RCC 7860 (cell line): ENCODE results near the gene GLRA3.
"Not testable (repeated sequence)": the region's sequence is repeated elsewhere in the genome, so short reads cannot be mapped to it uniquely, and the experiment has no call there.

Source experiments
- DNase-seq: peaks from one replicate; pipeline ENCODE4 v3.0.0-alpha.2; 2015; ENCODE audit warnings: low spot score
- FAIRE-seq: peaks from 2 replicates; lab custom pipeline; 2012; peaks lifted over from hg19 to GRCh38; lab: Jason Lieb, UNC

GLRA3 gene

DNA sequence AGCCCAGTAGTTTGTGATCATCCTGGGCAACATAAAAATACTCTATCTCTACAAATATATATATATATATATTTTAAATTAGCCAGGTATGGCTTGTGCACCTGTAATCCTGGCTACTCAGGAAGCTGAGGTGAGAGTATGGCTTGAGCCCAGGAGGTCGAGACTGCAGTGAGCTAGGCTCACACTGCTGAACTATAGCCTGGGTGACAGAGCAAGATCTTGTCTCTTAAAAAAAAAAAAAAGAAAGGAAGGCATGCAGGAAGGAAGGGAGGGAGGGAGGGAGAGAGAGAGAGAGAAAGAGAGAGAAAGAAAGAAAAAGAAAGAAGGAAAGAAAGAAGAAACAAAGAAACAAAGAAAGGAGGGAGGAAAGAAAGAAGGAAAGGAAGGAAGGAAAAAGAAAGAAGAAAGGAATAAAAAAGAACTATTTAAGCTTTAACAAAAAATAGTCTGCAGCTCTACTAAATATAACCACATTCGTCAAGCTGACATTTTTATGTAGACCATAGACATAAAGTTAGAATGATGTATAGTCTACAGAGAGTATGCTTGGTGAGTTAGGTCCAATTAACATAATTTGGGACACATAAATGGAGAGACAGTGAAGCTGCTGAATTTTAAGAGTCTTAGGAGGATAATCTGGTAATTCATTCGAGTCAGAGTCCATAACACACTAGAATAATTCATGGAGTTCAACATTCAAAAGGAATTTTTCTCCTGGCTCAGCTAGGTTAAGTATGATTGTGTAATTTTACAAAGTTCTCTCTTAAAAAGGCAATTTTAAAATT lies 111.9 kb downstream of the GLRA3 start:
- DNase-seq (no peak), FAIRE-seq (no peak)

DNA sequence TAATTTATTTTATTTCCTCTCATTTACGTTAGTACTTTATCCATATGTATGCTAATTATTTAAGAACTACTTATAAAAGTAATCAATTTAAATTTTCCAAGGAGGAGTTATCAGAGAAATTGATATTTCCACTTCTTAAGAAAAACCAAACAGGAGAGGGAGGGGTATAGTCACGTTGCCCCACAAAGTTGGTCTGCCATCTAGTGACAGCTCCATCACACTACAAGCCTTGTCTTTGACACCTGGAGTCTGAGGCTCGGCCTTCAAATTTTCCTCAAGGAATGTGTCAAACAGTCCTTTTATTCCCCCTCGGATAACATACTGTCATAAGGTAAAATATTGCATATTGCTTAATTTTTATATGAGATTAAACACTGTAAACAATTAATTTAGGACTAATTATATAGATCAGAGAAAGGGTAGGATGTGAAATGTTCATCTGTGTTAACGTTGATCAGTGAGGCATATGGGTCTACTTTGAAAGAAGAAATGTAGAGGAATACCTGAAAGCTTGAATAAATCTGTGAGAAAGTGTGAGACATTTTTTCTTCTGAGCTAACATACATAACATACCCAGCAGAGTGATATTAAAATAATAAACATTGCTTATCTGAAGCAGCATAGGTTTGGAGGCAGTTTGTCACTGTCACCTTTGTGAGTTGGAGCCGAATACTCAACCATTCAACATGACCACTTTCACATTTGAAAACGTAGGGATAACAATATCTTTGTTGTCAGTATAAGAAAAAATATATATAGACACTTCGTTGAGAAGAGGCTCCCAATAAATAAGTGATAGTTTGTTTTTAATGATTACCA lies 114.4 kb downstream of the GLRA3 start:
- peak; percentile 62 for FAIRE-seq
- peak; percentile 30 for DNase-seq

DNA sequence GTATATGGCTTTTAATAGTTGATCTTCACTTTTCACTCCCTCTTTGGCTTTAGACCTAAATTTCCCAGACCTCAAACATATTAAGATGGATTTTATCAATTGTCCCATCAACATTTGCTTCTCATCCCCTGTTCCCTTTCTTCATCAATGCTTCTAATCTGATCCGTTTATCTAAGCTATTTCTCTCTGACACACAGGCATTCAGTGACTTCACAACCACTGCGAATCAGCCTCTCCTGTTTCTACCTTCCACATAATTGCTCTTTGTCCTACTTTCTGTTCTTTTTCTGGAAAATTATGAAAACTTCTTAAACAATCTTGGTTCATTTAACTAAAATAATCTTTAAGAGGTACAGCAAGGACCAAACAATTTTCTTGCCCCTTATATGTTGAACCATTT lies 115.2 kb downstream of the GLRA3 start:
- DNase-seq (no peak), FAIRE-seq (no peak)

DNA sequence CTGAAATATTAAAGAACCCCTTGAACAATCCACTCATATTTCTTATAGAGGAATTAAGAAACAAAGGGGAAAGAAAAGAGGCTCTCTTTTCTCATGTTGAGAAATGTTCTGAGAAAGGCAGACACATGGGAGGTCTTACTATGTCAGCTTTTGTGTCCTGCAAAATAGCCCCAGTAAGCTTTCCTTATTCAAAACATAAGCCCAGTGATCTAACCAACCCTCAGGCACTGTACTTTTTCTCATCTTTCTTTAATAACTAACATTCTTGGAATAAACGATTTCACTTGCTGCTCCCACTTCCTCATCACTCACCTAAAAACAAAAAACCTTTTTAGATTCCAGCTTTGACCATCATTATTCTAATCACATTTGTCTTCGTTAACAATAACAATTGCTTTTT lies 115.9 kb downstream of the GLRA3 start:
- no peak for DNase-seq
- FAIRE-seq: no peak

DNA sequence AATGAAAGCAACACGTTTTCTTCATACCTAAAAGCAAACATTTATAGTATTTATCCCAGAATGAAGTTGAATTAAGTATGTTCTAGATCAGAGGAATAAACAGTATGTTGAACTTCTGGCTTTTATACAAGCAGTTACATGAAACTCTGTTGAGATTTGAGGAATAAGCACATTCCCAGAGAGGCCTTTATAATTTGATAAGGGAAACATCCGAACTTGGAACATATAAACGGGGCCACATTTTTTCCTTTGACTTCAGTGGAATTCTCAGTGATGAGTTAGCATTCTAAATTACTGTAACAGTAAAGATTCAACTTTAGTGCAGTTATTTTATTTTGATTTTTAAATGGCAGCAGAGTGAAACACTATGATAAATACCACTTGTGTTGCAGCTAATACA lies 119.5 kb downstream of the GLRA3 start:
- FAIRE-seq (no peak), DNase-seq (no peak)

DNA sequence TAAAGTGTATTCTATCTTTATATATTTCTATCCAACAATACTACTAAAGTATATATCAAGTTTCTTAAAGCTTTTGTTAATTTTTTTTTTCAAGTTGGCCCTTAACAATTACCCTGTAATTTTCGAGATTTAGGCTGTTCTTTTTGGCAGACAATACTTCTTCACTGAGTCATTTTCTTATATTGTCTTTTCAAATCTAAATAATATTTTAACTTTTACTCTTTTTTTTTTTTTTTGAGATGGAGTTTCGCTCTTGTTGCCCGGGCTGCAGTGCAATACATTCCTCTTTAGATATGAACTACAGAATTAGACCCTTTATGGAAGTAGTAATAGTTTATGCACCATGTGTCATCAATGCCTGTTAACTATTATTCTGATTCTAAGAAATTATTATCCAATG lies 120.7 kb downstream of the GLRA3 start:
- FAIRE-seq: no peak
- no peak for DNase-seq

DNA sequence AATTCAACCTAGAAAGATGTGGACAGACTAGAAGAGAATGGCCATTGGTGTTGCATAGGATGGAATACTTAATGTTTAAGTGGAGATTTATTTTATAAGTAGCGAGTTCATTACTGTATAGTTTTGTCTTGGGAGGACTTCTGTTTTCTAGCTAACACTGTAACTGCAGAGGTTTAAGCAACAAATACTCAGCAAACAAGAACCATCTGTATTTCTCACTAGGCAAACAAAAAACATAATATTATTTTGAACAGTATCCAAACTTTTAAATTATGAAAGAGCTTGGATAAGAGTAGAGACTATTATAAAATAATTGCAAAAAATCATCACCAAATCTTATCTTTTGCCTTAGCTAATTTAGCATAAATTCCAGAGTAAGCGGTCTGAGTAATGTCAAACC lies 121.1 kb downstream of the GLRA3 start:
- DNase-seq (no peak), FAIRE-seq (no peak)

DNA sequence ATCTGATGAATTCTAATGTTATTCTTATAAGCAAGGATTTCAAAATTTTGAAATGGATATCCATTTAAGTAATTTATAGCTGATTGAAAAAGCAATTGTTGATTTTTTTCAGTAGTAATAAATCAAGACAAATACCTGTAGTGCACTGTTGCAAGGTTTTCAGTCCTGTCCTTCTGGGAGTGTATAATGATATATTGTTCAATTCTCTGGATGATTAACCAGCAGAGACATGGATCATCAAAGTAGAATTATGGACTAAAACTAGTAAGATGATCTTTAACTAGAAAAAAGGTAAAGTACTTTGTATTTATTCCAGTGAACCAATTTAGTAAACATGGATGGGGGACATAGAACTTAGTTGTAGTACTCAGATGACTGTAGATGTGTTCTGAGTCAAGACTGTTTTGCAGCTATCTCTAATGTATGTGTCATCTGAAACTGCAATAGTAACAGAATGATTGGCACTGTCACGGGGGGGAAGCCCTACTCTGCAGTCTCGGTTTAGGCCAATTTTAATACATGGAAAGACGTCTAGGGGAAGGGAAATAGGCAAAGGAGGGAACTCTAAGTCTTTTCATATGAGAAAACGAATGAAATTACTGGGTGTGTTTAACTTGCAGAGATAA lies 121.9 kb downstream of the GLRA3 start:
- FAIRE-seq (no peak), DNase-seq (no peak)

DNA sequence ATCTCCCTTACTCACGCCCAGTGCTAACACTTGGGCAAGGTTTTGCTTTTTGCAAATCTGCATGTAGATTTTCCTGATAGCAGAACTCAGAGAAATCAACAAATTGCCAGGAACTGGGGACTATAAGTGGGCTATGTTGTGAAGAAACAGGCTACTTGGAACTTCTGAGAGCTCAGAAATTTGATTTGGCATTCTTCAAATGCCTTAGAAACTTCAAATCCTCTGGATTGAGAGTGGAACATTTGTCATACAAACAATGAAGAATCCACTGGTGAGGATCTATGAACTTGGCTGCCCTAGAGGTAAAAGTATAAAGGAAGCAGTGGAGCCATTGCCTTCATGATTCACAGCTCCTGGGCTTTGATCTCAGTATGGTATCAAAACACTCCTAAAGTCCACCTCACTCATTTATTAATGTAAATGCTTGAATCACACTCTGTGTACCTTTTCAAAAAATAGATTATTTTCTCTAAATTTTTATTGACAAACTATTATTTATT lies 126.0 kb downstream of the GLRA3 start:
- FAIRE-seq: no peak

DNA sequence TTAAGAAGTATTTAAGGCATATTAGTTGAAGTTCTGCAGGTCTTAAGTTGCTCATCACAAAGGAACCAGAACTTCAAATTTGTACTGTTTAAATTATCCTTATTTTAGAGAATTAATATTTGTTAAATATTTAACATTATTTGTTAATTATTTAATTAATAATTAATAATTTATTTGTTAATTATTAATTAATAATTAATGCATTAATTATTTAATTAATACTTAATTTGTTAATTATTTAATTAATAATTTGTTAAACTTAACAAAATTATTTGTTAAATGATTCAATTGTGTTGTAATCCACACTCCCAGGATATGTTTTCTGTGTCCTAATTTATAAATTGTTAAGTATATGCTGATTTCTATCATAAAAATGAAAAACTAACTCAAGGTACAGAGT lies 129.4 kb downstream of the GLRA3 start:
- FAIRE-seq (peak; percentile 58), DNase-seq (no peak)

More for the DNA sequence above, 126.0 kb downstream of the GLRA3 start:
- no peak for DNase-seq

DNA sequence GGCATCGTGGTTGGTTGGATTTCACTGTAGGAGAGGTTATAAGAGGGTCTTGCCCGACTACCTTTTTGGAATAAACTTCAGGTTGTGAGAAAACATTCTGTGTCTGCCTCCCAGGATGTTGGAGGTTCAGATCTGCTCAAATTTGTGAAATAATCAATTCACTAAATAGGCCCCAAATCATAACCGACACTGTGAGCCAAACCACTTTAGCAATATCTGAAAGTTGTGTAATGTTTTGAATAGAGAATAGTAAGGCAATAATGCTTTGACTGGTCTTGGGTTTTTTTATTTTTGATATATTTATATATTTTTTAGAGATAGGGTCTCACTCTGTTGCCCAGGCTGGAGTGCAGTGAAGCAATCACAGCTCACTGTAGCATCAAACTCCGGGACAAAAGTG lies 131.2 kb downstream of the GLRA3 start:
- DNase-seq (no peak), FAIRE-seq (no peak)

DNA sequence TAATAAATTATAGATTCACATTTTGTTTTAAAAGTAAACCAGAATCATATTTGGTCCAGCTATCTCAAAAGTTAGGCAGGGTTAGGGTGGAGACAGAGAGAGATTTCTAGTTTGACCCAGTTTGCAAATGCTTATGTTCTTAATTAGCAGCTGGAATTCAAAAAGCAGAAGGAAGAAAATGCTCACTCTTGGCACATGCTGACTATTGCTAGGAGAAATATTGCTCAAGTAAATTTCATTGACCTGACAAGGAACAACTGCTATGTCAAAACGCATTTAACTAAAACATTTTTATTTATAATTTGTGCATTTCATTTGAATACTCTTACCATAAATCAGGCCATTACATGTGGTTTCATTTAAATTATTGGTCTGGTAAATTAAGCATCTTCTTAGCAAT lies 131.8 kb downstream of the GLRA3 start:
- no peak for FAIRE-seq
- DNase-seq: no peak

DNA sequence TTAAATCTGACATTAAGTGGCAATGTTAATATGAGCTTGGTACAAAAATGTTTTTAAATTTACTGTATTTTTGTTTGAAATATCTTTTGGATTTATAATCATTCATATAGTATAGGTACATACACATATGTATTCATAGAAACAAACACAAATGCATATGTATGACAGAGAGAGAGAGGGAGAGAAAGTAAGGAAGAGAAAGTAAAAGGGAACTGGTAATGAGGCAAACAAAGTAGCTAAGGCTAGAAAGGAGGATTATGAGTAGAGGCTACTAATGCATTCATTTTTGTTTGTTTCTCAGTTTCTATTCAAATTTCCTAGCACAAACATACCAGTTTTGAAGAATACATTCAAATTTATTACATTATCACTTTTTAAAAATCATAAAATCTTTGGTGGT lies 132.4 kb downstream of the GLRA3 start:
- FAIRE-seq (no peak), DNase-seq (no peak)

DNA sequence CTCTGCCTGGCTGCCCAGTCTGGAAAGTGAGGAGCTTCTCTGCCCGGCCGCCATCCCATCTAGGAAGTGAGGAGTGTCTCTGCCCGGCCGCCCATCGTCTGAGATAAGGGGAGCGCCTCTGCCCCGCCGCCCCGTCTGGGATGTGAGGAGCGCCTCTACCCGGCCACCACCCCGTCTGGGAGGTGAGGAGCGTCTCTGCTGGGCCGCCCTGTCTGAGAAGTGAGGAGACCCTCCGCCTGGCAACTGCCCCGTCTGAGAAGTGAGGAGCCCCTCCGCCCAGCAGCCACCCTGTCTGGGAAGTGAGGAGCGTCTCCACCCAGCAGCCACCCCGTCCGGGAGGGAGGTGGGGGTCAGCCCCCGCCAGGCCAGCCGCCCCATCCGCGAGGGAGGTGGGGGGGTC lies 137.2 kb downstream of the GLRA3 start:
- FAIRE-seq, DNase-seq: not testable (repeated sequence)

DNA sequence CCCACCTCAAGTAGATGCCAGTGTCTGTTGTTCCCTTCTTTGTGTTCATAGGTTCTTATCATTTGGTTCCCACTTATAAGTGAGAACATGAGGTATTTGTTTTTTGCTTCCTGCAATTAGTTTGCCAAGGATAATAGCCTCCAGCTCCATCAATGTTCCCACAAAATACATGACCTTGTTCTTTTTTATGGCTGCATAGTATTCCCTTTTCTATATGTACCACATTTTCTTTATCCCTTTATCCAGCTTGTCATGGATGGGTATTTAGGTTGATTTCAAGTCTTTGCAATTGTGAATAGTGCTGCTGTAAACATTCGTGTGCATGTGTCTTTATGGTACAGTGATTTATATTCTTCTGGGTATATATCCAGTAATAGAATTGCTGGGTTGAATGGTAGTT lies 138.4 kb downstream of the GLRA3 start:
- FAIRE-seq (no peak), DNase-seq (no peak)

DNA sequence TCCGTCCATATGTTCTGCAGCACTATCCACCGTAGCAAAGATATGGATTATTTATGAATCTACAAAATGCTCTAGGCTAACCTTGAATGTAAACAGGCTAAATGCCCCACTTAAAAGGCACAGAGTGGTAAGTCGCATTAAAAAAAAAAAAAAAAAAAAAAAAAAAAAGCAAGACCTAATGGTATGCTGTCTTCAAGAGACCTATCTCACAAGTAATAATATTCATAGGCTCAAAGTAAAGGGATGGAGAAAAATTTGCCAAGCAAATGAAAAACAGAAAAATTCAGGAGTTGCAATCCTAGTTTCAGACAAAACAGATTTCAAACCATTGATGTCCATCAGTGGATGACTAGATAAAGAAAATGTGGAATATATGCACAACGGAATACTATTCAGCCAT lies 139.4 kb downstream of the GLRA3 start:
- DNase-seq (no peak), FAIRE-seq (no peak)

DNA sequence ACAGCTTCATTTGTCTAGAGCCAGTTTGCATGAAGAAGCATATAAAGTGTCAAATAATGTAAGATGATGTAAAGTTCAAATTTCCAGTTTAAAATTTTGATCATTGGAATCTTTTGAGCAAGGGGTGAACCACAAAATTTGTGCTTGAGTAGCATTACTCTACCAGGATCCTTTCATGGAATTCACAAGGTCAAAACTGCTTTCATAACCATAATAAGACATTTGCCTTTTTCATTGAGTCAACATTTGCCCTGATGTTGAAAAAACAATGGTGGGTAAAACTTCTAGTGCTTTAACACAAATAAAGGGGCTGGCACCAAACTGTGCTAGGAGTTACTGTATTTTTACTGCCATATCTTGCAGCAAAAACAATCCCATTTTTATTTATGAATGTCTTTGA lies 142.2 kb downstream of the GLRA3 start:
- DNase-seq: no peak
- no peak for FAIRE-seq

DNA sequence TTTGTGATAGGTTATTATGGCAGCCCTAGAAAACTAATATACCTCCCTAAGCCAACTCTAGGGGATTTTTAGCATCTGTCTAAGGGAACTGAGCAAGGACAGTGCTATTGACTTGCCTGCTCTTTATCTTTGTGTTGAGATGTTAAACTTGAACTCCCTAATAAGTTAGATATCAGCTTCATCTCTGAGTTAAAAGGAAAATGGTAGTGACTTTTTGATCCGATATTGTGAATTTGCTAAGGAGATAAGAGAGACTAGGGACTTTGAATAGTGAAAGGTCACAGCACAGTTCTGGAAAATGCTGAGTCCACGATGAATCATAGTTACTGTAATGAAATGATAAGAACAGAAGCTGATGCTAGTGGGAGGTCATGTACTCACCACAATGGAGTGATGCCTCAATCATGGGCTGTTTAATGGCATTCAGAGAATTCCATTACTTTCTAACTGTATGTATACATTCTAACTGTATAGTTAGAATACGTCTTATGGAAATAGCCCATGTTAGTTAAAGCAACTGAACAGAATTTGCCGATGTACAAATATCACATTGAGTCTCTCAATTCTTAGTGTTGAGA lies 147.2 kb downstream of the GLRA3 start:
- FAIRE-seq: peak; percentile 90
- DNase-seq: peak; percentile 83

DNA sequence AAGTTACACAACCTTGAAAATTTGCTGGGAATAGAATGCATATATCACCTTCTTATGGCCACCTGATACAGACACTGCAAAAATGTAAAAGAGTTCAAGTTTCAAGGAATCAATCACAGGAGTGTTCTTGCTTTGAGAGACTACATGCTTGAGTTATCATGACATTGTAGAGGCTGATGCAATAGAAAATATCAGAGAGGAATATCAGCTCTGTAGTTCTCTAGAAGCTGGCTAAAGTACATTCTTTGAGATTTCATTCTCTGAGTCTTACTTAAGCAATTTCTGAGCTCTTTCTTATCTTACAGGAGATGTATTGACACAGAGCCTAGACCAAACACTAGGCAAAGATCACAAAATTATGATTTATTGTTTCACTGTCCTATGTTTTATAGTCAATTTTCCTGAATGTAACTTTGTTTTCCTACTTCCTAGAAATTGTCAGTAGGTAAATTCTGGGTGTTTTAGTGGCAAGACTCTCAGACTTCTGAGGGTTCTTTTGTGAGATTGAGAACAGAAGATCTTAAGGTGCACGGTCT lies 154.7 kb downstream of the GLRA3 start:
- no peak for FAIRE-seq

DNA sequence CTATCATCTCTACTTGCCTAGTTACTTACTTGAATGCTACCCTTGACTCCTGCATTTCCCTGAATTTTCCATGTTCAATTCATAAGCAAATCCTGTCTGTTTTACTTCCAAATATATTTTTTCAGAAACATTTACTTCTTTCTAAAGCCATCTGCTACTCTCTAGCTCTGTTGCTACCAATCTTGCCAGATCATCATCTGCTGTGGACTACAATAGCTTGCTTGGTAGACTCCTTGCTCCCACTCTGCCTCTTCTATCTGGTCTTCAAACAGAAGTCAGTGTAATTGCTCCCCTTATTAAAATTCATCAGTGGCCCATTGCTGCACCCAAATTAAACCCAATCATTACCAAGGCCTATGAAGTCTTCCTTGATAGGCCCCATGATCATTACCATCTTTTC lies 155.2 kb downstream of the GLRA3 start:
- FAIRE-seq (no peak), DNase-seq (no peak)

More for the DNA sequence above, 154.7 kb downstream of the GLRA3 start:
- DNase-seq: no peak

DNA sequence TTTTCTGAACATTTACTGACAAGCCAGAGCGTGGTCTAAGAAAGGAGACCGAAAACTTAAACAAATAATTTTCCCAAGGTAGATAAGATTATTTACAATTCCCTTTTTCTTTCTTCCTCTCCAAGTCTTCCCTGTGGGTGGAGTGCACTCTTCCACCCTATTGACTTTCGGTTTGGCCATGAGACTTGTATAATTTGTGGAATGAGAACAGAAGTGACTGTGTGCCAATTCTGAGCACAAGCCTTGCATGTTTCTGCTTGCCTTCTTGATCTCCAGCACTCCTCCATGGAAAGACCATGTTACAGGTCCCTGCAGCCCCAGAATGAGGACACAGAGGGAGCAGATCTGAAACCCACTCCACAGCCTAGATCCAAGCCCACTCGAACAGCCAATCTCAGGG lies 156.8 kb downstream of the GLRA3 start:
- DNase-seq: no peak
- FAIRE-seq: no peak
